GM19467 (cell line): ENCODE results near the gene UPF2.
"Not testable (repeated sequence)": the region's sequence is repeated elsewhere in the genome, so short reads cannot be mapped to it uniquely, and the experiment has no call there.

Source experiments
- ATAC-seq: cut with Tn5 transposase; IDR thresholded peaks from one replicate; pipeline ENCODE4 v1.9.1; 2021; ENCODE audit warnings: mild to moderate bottlenecking, moderate library complexity; ENCODE audit not compliant: unreplicated experiment

The UPF2 gene

DNA sequence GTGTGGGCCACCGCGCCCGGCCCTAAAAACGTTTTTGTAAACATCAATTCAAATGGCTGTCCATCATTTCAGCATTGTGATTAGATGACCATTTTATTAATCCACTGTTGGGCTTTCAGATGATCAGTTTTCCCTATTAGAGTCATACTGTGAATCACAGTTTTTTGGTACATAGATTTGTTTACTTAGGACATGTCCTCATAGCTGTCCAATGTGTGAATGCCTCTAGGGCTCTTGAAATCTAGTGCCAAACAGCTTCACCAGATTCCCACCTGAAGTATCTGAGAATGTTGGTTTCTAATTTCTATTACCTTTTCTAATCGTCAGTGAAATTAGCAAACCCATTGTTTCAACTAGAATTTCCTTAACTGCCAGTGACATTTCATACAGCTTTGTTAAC is 66.8 kb downstream of the UPF2 start:
- ATAC-seq: no peak

DNA sequence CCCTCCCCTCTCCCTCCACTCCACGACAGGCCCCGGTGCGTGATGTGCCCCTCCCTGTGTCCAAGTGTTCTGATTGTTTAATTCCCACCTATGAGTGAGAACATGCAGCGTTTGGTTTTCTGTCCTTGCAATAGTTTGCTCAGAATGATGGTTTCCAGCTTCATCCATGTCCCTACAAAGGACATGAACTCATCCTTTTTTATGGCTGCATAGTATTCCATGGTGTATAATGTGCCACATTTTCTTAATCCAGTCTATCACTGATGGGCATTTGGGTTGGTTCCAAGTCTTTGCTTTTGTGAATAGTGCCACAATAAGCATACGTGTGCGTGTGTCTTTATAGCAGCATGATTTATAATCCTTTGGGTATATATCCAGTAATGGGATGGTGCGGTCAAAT is 70.1 kb downstream of the UPF2 start:
- ATAC-seq: not testable (repeated sequence)

DNA sequence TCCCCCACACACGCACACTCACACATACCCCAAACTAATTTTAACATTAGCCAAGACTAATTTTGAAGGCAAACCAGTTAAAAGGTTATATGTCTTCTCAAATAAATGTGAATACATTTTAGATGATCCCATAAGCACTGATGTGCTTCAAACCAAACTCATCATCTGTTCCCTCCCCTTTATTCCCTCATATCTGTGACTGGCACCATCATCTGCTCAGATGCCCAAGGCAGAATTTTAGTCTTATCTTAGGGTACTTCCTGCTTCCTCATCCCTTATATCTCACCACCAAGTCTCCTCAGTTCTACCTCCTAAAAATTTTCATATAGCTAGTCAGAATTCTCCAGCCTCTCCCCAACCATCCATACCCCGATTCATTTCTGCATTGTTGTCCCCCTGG is 80.4 kb downstream of the UPF2 start:
- no peak for ATAC-seq

DNA sequence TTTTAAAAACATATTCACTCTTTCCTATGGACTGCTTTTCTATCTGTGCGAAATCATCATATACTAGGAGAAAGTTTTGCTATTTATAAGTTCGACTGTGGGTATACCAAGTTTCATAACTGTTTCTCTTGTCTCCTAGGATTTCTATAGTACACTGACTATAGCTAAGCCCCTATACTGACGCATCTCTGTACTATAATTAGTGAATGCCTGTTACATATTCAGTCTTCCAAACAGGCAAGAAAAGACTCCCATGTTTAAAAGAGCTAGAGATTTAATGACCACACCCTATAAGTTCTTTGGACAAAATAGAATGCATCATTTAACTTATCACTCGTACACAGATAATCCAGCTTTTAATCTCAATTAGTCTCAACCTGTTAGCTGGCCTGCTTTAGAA is 80.8 kb downstream of the UPF2 start:
- no peak for ATAC-seq

DNA sequence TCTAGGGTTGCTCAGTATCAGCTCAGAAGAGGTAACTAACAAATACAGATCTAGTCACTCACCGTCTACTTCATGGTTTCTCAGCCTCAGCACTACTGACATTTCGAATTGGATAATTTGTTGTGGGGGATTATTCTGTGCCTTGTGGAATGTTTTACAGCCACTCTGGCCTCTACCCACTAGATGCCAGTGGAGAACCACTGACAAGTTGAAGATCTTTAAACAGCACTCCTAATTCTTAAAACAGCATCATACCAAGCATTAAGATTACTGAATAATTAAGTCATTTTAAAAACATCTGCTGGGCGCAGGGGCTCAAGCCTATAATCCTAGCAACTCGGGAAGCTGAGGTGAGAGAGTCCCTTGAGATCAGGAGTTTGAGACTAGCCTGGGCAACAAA is 82.6 kb downstream of the UPF2 start:
- ATAC-seq: no peak

DNA sequence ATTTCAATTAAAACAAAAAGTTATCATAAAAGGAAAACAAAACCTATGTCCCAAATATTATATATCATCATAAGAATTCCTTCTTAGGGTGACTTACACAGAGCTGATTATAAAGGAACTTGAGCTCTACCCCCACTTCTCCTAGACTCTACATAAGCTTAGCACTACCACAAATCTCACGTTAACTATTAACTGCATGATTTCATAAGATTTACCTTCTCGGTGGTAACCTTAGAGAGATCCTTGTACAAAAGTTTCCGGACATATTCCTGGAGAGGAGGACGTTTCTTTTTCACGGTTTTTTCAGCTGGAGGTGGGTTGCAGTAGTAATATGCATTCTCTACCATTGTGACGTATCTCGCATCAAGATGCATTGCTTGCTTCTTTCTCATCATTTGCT is 83.7 kb downstream of the UPF2 start:
- ATAC-seq: no peak

DNA sequence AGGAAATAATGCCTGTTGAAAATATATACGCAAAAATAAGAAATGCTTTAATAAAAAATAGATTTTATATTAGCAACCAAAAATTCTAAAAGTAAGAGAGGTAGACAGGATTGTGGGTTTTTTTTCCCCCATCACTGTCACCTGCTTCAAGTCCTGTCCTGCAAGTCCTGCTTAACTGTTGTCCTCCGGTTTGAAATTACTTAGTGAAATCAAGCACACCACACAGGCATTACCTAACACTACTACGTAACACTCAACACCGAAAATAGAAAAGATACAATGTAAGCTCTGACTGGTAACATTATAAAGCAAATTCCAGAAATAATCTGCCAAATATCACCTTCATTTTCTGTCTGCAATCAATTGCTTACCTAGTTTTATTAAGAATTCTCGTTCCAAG is 90.9 kb downstream of the UPF2 start:
- ATAC-seq: no peak

DNA sequence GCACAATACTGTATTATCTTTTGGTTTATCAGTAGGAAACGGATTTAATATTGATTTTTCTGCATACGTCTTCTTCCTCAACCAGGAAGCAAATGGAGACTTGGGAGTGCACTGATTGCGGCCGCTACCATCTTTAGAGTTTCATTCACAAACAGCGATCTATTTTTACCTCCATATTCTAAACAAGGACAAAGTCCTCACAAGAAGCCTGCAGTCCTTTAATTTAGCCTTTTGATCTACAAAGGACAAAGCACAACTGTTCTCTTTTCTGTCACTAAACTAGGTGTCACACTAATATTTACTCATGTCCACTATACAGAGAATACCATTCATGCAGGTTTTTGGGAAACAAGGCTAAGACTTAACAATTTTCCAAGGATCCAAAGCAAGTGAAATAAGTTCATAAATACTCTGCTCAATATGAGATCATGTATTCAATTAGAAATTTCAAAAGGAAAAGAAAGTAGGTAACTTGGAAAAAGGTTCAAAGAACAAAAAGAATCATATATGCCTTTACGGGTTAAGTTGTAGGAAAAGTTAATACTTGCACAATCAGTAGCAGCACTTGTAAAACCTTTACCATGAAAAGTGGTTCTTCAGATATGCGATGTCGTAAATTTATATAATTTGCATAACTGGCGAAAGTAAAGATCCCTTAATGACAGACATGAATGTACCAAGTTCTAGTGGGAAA is 92.1 kb downstream of the UPF2 start:
- no peak for ATAC-seq

DNA sequence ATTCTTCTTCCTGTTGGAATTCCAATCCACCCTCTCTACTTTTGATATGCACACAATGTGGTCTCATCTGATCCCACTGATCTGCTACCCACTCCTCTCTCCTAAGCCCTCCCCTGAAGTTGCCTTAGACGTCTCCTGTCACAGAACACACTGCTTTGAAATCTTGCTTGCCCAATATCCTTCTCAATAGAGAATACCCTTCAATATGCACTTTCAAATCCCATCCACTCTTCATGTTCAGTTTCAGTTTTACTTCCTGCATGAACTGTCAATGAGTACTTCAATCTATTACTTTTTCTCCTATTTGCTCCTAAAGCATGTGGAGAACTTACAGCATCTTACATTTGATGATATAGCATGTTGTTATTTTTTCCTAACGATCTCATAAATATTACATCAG is 93.5 kb downstream of the UPF2 start:
- ATAC-seq: no peak

DNA sequence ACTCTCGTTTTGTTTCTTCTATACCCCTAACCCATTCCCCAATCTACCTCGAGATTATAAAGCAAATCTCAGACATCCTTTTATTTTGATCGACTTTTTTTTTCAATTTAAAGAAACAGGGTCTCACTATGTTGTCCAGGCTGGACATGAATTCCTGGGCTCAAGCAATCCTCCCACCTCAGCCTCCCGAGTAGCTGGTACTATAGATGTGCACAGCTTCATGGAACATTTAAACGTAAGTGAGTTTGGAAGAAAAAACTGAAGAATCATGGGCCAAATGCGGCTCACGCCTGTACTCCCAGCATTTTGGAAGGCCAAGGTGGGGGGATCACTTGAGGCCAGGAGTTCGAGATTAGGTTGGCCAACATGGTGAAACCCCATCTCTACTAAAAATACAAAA is 96.0 kb downstream of the UPF2 start:
- ATAC-seq: no peak

DNA sequence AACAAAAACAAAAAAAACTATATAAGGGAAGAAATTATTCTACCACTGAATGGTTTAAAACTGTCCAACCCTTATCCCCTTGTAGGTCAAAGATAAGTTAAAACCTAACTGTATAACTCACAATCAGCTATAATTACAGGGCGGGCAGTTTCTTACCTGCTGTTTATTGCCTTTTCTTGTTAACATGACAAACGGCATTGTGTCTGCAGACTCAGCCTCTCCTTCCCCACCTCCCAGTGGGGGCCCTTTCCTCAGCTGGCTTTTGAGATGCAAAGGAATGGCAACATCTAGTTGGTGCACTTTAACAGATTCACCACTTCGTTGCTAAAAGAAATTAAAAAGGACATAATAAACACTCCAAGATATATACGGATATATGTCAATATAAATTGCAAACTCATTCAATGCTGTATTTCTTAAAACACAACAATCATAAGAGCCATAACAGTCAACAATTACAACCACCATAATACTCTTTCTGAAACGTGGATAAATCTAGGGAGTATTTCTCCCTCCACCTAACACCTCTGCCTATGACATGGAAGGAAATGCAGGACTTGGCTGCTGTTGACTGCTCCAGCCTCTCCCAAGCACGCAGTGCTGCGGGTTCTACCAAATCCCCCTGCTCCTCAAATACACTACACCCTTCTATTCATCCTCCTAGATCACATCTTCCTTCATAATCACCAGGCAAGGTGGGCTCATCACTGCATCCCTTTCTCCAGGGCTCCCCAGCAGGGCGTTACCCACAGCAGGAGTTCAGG is 106.0 kb downstream of the UPF2 start:
- no peak for ATAC-seq

DNA sequence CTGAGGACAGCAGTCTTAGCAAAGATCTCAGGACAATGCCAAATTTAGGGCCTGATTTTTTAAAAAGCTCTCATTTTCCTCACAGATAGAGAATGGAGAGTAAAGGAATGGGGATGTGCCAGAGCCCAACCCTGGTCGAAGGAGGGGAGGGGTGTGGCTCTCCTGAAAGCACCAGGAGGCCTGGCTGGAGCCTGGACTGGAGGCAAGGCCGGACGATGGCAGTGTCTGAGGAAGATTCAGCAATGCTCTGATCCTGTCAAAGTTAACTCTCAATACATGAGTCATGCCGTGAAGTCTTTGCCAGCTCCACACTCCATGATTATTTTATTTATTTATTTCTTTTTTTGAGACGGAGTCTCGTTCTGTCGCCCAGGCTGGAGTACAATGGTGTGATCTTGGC is 108.3 kb downstream of the UPF2 start:
- no peak for ATAC-seq

DNA sequence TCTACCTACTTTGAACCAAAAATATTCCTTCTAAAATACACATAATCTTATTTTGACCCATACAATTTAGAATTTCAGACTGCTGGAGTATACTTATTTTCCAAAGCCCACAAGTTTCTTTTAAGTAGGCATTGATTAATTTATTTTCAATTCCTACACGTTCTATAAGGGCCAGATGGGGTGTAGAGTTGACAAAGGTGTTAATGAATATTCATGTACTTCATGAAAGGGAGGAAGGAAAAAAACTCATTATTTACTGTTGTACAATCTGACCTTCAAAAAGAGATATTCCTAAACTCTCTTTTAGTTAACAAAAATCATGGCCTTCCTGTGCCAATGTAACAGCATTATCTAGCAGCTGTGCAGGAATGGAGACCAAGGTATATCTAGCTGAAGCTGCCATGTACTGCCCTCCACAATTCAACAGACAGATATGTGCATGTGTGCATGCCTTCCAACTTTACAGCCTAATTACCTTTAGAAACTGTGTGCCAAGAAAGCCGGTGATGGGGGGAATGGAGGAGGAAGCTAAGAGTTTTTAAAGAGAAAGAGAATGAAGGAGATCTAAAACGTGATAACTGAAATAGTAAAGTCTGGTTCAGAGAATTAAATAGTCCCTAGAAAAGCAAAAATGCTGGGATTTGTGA is 108.9 kb downstream of the UPF2 start:
- ATAC-seq: no peak

DNA sequence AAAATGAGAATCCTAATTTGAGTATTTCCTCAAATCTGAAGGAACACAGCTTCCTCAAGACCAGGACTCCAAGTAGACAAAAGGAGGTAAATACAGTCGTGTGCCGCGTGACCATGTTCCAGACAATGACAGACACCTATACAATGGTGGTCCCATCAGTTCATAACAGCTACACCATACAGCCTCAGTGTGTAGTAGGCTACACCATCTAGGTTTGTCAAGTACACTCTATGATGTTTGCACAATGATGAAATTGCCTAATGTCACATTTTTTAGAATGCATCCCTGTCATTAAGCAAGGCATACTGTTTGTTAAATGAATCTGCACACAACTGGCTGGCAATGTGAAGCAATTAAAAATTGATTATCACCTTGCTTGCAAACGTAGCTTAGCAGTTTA is 111.6 kb downstream of the UPF2 start:
- ATAC-seq: no peak

DNA sequence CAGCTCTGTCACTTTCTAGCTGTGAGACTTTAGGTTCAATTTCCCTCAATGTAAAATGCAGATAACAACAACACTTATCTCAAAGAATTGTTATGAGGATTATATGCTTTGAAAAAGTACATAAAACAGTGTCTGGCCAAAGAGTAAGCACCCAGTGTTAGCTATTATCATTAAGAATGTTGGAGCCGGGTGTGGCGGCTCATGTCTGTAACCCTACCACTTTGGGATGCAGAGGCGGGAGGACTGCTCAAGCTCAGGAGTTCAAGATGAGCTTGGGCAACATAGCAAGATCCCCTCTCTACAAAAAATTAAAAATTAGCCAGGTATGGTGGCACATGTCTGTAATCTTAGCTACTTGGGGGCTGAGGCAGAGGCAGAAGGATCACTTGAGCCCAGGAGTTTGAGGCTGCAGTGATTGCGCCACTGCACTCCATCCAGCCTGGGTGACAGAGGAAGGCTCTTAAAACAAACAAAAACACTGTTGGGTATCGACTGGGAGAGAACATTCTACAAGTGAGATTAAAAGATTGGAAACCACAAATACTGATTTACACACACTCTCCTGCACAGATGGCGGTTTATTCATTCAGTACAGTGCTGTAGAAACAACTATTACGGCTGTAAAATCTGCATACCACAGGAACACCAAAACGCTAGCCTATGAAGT is 112.2 kb downstream of the UPF2 start:
- ATAC-seq: no peak

DNA sequence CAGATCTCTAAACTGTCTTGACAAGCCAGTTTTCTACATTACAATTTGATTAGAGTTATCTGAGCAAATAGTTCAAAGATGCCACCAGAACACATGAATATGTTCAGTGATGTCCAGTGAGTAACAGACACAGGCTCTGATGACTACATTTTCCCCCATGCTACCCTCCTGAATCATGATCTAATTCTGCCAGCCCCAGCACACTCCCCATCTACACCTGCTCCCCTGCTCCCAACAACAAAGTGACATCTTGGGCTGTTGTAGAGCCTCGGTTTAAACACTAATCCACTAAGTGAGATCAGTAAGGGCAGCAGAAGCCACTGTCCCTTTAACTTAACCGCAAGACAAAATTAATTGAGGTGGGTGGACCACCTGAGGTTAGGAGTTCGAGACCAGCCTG is 114.9 kb downstream of the UPF2 start:
- no peak for ATAC-seq

DNA sequence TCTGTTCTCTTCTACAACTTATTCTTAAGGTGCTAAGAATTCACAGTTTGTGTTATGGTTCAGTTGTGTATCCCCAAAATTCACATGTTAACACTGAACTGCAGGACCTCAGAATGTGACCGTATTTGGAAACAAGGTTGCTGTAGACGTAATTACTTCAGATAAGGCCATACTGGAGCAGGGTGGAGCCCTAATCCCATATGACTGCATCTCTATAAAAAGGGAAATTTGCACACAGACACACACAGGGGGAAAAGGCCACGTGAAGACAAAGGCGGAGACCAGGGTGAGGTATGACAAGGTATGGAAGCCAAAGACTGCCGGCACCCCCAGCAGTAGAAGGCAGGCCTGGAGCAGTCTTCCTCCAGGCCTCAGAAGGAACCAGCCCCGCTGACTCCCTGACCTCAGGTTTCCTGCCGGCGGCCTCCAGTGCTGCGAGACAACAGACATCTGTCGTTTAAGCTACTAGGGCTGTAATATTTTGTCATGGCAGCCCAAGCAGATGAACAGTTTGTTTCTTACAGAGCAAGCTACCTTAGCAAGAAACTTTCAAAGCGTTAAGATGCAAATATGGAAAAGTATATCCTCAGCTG is 120.7 kb downstream of the UPF2 start:
- ATAC-seq: no peak

DNA sequence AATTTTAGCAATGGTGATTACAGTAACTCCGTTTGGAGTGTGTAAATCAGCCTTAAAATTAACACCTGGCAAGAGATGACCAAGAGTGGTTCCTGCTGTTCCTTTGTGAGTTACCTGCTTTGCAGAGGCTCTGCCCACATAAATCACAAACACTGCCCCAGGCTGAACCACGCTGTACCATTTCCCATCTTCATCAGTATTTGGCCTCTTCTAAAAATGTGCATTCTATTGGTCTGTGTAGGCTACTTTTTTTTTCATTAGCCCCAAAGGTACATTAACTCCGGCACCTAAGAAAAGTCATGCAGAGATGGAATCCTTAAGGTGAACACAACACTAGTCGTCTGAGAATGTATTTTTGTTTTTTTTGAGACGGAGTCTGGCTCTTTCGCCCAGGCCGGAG is 123.3 kb downstream of the UPF2 start:
- ATAC-seq: no peak

DNA sequence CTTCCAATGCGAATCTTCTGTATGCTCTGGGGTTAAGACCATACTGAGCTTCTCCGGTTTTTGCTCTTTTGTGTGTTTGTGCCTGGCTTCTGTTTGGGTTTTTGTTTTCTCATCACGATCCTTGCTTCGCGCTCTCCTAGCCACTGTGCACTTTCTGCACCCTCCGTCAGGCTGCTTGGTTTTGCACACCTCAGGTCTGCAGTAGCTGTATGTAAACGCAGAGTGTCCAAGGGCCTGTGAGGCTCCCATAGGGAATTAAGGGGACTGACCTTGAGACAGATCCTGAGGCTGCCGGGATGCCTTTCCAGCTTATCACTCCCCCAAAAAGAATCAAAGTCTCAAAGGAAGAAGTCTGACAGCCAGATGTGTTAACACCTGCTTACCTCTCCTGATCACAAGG is 124.2 kb downstream of the UPF2 start:
- ATAC-seq: no peak

DNA sequence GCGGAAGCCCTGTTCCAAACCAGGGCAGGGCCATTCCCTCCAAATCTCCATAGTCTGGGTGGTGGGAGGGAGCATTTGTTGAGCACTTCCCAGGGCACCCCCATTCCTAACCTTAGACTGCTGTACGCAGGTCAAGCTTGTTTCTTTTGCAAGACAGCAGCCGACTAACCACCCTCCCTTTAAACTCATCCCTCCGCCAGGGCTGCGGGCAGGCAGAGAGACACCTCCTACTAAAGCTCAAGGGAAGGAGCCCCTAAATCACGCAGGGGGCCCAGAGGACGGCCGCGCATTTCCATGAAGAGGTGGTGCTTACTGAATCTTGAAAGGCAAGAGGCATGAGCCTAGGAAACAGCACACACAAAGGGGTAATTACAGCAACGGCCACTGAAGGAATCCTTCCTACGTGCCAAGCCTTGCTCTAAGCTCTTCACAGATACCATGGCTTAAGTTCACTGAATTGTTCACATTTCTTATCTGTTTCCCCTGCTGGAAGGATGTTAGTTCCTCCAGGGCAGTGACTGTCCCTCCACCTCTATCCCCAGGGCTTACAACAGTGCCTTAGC is 129.4 kb downstream of the UPF2 start:
- ATAC-seq: no peak

DNA sequence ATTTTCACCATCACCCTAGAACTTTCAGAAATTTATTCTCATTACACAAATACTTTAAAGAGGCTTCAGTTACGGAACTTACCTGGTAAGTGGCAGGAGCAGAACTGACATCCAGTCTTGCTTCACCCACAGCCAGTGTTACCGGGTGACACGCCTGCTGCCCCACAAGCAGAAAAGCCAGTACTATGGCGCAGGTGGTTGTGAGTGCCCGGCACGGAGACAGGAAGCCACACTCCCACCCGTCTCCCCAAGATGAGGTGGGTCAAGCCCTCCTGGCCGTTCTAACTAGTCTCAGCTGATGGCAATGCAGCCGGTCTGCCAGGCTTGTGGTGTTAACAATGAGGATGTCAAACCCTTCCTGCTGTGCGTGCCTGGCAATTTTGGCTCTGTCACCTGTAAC is 132.5 kb downstream of the UPF2 start:
- no peak for ATAC-seq
